HG03558 (cell line): ENCODE results near the gene IRGQ.
"Not testable (repeated sequence)": the region's sequence is repeated elsewhere in the genome, so short reads cannot be mapped to it uniquely, and the experiment has no call there.

ENCODE experiments used
- ATAC-seq: cut with Tn5 transposase; IDR thresholded peaks from one replicate; pipeline ENCODE4 v1.9.1; 2021; ENCODE audit warnings: moderate number of reproducible peaks; ENCODE audit not compliant: unreplicated experiment; ENCODE audit errors: extremely low read depth

Gene IRGQ

DNA sequence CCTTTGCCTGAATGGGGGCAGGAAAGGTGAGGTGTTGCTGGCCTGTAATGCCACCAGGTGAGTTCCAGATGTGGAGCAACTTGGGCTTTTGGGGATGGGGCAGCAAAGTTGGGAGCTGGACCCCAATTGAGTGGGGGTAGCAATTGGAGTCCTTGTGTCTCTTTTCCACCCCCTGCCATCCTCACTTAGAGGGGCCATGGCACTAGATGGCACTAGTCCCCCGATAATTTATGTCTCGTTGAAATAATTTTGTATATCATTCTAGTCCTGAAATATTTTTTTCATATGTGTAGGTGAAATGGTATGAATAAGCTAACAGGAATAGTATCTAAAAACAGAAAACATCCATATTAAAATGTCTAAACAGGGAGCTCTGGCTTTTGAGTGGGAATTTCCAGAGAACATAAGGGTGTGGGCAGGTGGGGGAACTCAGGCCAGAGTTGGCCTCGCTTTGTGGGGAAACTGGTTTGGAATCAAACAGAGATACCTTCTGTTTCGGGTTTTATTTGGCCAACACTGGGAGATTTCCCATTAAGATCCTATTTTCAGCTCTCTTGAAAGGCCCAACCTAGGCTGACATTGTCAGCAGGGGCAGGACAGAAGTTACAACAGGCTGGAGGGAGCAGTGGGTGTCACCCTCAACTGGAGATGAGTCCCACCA lies 3.8 kb upstream of the IRGQ start:
- ATAC-seq: no peak

DNA sequence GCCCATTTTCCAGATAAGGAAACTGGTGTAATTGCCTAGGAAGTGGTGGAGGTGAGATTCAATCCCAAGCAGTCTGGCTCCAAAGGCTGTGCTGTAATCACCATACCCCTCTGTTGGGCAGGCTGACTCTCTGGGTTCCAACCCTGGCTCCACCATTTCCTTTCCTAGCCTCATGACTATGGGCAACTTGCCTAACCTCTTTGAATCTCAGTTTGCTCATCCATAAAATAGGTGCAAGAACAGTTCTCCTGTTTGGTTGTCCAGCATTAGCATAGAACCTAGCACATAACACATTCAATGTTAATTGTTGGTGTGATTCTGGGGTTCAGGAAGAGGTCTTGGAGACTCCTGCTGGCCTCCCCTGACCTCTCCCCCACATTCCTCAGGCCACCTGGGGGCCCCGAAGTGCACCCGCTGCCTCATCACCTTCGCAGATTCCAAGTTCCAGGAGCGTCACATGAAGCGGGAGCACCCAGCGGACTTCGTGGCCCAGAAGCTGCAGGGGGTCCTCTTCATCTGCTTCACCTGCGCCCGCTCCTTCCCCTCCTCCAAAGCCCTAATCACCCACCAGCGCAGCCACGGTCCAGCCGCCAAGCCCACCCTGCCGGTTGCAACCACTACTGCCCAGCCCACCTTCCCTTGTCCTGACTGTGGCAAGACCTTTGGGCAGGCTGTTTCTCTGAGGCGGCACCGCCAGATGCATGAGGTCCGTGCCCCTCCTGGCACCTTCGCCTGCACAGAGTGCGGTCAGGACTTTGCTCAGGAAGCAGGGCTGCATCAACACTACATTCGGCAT lies 2.7 kb upstream of the IRGQ start:
- no peak for ATAC-seq

DNA sequence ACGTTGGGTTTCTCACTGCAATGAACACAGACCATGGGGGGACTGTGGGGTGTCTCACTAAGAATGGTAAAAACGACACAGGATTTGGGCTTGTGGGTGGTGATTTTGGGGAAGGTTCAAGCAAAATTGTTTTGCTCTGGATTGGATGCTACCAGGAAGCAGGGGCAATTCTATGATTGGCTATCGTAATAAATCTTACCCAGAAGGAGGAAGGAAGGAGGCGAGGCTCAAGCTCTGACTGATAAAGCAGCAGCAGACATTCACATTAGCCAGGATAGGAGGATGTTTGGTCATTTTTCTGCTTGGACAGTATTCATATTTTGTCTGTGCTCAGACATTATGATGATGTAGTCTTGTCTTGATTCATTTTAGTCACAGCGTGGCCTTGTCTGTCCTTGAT lies 1.9 kb upstream of the IRGQ start:
- no peak for ATAC-seq

DNA sequence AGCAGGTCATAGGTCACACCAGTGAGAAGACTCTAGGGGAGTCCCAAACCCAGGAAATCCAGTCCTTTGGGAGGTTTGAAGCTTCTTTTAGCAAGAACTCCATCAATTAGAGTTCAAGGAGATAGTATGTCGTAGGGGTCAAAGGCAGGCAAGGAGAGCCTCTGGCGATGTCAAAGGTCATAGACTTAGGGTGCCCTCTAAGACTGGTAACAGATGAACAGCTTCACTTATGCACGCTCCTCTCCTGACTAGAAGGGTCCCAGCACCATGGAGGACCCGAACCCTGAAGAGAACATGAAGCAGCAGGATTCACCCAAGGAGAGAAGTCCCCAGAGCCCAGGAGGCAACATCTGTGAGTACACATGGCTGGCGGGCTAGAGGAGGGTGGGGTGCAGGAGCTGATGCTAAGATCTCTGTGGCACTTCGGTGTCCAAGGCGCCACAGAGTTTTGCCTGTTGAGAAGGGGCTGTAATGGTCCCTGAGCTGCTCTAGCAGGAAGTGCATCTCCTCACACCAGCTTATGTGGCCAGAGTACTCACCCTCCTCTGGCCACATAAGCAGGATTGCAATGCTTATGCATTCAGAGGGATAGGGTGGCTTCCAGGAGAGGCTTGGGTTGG lies 1.0 kb upstream of the IRGQ start:
- ATAC-seq: no peak

DNA sequence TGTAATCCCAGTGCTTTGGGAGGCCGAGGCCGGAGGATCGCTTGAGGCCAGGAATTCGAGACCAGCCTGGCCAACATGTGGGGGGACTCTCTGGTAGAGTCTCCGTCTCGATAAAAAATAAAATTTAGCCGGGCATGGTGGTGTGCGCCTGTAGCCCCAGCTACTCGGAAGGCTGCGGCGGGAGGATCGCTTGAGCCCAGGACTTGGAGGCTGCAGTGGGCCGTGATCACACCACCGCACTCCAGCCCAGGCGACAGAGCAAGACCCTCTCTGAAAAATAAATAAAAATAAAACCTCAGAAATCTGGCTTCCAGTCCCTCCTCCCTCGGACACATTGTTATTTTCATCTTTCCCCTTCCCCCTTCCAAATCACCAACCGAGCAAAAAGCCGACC lies 332 bp downstream of the IRGQ start:
- no peak for ATAC-seq

DNA sequence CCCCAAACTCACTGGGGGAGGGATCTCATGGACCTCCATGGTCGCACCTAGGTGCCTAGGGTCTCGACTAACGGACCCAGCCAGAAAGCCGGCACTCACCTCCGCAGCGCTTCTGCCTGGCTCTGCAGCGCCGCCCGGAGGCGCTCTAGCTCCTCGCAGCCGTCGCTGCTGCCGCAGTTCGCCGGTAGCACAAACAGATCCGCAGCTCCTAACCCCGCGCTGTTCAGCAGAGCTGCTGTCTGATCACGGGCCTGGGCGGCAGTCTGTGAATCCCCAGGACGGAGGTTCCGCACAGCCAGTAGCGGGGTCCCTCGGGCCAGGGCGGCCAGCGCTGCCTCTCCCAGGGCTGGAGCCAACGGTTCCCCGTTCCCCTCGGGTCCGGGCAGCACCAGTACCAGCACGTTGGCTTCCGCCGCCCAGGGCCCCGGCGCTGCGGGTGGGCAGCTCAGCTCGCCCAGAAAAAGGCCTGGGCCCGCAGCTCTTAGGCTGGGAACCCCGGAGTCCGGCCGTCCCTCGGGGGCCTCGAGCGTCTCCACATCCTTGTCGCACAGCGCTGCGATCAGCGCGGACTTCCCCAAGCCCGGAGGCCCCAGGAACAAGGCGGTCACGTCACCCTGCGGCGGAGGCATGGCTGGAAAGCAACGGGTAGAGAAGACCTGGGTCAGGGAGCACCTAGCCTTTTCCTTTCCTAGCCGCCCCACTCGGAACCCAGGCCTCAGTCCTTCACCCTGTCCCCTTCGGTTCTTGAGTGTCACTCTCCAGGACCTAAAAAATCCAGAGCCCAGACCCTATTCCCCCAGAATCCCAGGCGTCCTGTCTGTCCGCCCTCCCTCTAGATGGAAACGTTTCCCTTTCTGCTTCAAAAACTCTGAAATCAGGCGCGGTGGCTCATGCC lies 977 bp downstream of the IRGQ start:
- ATAC-seq: no peak

DNA sequence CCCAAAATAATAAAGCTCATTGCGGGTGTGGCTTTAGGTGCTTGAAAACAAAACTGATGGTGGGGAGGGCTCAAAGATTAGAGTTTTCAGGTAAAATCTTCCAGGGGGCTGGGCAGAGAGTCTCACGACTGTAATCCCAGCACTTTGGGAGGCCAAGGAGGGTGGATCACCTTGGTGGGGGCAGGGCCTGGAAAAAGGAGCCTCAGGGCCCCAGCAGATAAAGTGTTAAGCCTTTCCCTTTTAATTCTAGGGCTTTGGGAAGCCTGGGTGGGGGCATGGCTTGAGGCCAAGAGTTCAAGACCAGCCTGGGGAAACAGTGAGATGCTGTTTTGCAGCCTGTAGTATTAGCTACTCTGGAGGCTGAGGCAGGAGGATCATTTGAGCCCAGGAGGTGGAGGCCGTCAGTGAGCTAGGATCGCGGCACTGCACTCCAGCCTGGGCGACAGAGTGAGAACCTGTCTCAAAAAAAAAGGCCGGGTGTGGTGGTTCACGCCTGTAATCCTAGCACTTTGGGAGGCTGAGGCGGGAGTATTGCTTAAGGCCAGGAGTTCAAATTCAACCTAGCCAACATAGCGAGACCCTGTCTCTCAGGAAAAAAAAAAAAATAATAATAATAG lies 1.7 kb downstream of the IRGQ start:
- ATAC-seq: no peak

DNA sequence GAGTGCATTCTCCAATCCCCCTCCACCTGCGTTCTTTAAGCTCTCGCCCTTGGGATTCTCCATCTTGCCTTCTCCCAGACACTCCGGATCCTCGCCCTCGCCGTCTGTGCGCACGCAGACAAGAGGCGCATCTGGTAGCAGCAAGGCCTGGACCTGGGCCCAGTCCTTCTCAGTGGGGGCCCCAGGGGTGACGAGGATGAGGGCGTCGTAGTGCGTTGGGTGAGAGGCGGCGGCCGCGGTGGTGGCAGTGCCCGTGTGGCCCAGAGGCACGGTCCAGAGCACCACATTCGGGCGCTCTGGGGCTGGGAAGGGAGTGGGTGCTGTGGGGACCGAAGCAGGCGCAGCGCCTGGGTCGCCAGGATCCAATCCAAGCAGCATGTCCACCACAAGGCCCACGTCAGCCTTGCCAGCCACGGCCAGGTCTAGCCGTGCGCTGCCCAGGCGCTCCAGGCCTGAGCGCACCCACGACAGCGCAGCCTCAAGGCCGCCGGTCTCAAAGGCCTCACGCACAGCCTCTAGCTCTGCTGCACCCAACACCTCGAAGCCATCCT lies 3.1 kb downstream of the IRGQ start:
- no peak for ATAC-seq

DNA sequence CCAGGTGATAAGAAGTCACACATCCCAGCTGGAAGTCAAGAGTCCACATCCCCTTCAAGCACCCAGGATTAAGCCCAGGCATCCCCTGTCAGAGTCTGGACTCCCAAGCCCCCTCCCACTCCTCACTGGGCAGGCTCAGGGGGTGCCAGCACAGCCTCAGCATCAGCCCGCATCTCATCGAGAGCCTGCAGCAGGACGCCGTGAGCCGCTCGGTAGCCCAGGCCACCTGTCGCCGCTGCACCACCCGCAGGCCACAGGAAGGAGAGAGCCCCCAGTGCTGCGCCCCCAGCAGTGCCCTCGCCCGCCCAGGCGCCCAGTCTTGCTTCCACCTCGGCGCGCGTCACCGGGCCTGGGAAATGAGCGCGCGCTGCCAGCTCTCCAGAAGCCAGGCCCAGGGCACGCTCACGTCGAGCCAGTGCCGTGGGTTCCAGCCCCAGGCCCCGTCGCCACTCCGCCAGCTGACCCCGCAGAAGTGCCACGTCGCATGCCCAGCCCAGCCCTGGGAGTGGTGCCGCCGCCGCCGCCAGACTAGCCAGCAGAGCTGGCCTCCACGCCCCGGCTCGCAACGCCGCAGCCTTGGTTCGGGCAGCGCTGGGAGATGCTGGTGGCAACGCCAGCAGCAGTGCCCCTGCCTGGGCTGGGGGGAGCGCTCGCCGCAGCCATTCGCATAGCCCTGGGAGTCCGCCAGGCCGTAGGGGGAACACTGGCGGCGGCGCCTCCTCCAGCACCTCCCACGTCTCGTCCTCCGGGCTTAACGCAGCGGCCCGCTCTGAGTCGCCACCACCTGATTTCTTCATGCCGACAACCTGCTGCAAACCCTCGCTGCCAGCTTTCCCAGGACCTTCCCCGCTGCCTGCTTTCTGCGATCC lies 3.8 kb downstream of the IRGQ start:
- ATAC-seq: no peak

DNA sequence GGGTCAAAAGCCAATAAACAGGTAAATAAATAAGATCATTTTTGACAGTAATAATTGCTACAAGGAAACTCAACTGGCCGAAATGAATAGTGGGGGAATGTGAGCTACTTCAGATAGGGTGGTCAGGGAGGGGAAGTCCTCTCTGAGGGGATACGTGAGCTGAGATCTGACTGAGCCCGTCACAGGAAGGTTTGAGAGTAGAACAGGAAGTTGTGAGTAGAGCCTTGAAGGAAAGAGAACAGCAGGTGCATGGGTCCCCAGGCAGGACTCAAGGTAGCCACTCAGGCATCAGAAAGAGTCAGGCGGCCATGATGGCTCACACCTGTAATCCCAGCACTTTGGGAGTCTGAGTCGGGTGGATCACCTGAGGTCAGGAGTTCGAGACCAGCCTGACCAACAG lies 6.3 kb downstream of the IRGQ start:
- ATAC-seq: no peak

DNA sequence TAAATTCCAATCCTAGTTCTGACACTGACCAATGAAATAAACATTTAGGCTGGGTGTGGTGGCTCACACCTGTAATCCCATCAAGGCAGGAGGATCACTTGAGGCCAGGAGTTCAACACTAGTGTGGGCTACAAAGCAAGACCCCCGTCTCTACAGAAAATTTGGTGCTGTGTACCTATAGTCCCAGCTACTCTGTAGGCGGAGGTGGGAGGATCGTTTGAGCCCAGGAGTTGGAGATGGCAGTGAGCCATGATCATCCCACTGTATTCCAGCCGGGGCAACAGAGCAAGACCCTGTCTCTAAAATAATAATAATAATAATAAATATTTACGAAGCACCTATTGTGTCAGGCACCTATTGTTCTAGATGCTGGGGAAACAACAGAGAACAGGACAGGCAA lies 6.7 kb downstream of the IRGQ start:
- no peak for ATAC-seq

DNA sequence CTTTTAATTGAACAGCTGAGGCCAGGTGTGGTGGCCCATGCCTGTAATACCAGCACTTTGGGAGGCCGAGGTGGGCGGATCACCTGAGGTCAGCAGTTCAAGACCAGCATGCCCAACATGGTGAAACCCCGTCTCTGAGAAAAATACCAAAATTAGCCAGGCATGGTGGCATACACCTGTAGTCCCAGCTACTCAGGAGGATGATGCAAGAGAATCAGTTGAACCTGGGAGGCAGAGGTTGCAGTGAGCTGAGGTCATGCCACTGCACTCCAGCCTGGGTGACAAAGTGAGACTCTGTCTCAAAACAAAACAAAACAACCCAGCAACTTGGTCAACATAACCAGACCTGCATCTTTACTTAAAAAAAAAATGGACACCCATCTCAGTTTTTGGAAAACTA lies 8.9 kb downstream of the IRGQ start:
- not testable (repeated sequence) for ATAC-seq

DNA sequence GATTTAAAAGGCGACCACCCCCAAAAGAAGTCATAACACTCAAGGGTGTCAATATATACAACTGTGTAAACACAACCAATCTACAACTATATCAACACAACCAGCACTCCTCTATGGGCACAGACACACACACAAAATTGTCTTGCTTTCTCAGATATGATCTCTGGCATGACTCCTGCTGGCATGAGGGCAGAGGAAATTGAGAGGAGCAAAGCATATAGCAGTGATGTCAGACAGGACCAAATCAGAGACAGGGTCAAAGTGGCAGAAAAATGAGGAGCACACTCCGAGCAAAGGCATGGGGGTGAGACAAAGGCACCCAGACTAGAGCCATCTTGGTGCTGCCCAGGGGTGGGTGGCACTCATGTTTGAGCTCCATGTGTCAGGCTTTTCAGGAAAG lies 9.6 kb downstream of the IRGQ start:
- no peak for ATAC-seq

DNA sequence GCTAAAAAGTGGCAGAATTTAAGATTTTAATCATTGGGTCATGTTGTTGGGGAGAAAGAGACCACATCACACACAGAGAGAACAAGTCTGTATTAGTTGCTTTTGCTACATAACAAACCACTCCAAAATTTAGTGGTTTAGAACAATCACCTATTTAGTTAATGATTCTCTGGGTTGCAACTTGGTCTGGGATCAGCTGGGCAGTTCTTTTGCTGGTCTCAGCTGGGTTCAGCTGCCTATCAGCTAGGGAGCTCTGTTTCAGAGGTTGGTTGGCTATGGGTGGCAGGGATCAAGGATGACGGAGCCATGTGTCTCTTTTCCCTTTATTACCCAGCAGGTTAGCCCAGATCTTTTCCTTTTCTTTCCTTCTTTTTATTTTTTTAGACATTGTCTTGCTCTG lies 11.4 kb downstream of the IRGQ start:
- ATAC-seq: no peak

DNA sequence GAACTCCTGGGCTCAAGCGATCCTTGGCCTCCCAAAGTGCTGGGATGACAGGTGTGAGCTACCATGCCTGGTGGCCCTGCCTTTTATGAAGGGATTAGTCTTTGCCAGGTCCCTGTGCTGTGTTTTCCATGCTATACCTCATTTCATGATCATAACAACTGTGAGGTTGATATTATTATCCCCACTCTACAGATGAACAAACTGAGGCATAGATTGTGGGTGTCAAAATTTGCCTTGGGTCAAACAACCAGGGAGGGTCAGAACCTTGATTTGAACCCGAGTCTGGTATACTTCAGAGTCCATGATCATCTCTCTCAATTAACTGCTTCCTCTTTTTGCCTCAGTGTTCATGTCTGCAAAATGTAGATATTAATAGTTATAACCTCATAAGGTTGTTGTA lies 13.4 kb downstream of the IRGQ start:
- no peak for ATAC-seq

DNA sequence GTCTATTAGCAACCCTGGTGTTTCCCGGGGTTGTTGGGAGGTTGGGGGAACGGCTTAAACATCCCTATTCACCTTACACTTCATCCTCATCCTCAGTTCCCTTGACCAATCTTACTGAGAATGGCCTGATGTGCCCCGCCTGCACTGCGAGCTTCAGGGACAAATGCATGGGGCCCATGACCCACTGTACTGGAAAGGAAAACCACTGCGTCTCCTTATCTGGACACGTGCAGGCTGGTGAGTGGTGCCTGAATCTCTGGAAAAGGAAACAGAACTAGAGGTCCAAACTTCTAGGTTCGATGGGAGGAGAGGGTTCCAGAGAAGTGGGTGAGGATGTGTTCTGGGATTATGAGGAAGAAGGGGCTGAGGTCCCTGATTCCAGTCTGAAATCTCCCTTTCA lies 14.5 kb downstream of the IRGQ start:
- no peak for ATAC-seq

DNA sequence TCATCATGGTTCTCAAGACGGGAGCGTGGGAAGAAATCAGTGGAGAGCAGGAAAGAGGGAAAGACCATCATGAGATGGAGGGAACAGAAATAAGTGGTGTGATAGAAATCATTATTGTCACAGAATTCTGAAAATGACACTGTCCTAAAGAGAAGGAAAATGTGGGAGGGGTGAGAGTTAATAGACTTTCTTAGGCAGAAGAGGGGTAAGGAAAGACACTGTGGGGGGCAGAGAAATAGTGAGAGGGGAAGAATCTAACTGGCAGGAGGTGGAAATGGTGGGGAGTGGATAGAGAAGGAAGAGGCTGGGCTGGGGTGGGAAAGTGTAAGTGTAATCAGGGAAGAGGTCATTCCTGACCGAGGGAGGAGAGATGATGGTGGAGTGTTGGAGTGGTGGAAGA lies 17.1 kb downstream of the IRGQ start:
- no peak for ATAC-seq

DNA sequence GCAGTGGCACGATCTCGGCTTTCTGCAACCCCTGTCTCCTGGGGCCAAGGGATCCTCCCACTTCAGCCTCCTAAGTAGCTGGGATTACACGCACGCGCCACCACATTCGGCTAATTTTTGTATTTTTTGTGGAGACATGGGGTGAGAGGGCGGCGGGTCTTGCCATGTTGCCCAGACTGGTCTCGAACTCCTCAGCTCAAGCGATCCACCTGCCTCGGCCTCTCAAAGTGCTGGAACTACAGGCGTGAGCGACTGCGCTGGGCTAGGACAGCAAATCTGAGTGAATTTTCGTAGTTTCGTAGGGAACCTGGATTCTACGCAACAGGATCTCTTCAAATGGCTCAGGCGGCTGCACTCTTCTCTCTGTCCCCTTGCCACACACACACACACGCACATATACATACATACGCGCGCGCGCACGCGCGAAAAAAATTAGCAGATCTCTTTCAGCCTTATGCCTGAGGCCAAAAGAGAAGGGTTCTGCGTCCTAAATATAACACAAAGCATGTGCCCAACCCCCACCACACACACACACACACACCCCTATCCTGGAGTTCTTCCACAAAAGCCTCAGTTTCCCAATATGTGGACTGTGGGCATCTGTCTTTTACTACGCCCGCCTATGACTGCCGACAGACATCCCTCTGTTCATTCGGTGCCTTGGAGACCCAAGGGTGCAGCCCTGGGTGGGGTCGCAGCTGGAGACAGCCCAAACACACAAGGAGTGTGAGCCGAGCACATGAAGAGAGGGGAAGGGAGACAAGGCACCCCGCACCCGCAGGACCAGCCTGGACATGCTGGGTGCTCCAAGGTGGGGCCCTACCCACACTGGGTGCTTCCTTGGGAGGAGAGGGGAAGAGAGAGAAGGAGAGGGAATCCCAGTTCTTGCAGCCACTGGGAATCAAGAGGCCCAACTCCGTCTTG lies 19.7 kb downstream of the IRGQ start:
- no peak for ATAC-seq
